Transverse colon (tissue), 4 donors: ENCODE results near the gene C20orf202. TPM values are rescaled to one million over a fixed set of nuclear protein-coding genes. Genes with fewer than 3 reads are reported as not detected.

Experiments
- total RNA-seq, 4 donors: library from RNA; depleted of rRNA; stranded (reverse); fragments of >200 nt; gene quantifications; one replicate each; pipeline ENCODE4 v1.1.0, GENCODE V29; 2016

Gene C20orf202
- total RNA-seq, 4 donors from 2014 or later: 0.32 to 0.55 TPM; not detected in 2

Other genes with a start within 250 kb of the C20orf202 start
- gene RSPO4, start 201.1 kb upstream of the C20orf202 start, total RNA-seq: not detected
- gene PSMF1, start 84.9 kb upstream of the C20orf202 start, total RNA-seq: 100 to 1,000 TPM in 3 of 4 donors, 10 to 100 TPM in 1; 55.1 to 173 (median 120) TPM
- 10 to 100 TPM in 1 of 4 donors, 1 to 10 TPM in 1, under 1 TPM in 1, not detected in 1; 0.96 to 10.5 (median 4.0) TPM for gene TMEM74B, start 18.5 kb upstream of the C20orf202 start, total RNA-seq
- gene RAD21L1, start 22.6 kb downstream of the C20orf202 start, total RNA-seq: not detected
- gene SNPH, start 62.8 kb downstream of the C20orf202 start, total RNA-seq: 1 to 10 TPM; 2.2 to 2.6 (median 2.3) TPM
- 100 to 1,000 TPM; 132 to 427 (median 300) TPM for gene SDCBP2, start 125.7 kb downstream of the C20orf202 start, total RNA-seq
- 100 to 1,000 TPM; 120 to 202 (median 144) TPM for gene FKBP1A, start 189.6 kb downstream of the C20orf202 start, total RNA-seq